Stimulated activated CD8-positive, alpha-beta memory T cell treated with anti-CD3 and anti-CD28 coated beads, Interleukin-15, amount 100 ng/mL, for 1 hour (primary cell): ENCODE results near the gene TRAF3IP3.
A peak's percentile ranks its signal among the peaks of the same experiment; 100 is the strongest.

Experiments used
- DNase-seq: peaks from one replicate; pipeline ENCODE4 v3.0.0-alpha.2; 2020; ENCODE audit warnings: low read depth

TRAF3IP3 gene

DNA sequence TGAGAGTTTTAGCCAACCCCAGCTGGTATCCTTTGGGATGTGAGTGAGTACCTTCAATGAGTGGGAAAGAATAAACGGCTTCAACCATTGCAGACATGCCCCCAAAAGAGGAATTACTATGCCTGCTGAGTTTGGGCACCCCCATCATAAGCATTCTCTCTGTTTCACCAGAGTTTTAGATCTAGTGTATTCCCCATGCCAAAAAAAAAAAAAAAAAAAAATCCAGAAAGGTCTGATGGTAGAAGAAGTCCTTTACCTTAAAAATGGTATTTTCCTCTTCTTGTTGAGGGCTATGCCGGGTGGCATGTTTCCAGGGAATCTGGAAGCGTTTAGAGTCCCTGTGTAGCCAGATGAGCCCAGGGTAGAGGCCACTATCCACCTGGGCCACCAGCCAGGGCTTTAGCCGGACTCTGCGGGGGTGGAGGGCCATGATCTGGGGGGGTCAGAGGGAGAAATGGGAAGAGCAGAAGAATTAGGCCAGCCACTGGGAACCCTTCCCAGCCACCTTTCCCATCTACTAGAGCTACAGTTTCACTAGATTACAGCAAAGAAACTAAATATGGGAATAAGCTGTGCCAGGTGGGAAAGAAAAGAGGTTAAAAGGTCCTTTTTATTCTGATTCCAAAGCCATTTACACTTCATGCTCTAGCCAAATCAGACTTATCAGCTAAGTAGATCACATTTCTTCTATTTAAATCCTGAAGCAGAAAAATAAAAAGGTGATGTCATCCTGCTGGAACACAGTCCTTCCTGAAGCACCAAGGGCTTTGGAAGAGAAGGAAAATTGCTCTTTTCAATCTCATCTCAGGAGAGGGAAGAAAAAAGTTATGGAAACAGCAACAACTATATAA, 45.4 kb downstream of the TRAF3IP3 start:
- DNase-seq: no peak

DNA sequence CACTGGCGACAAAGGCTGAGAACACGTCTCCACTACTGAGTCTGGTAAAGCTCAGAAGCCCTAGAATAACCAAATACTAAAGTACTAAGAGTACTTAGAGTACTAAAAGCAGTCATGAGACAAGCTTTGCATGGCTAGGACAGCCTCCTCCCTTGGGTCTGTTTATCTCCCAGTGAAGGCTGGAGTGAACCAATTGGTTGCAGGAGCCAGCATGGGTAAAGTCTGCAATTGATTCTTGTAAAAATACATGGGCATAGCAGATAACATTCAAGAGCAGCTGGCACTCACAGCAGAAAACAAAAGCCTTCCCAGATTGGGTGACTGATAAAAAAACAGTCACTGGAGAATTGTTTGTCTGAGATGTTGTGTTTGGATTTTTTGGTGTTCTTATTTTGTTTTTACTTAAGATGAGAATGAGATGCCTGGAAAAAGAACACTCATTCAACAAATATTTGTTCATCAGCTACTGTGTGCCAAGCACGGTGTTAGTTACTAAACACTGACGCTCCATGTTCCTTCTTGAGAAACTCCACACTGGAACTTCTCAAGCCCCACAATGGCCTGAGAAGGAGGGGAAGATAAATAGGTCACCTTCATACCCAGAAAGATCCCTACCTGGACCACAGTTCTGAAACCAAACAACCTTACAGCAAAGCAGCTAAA, 46.4 kb downstream of the TRAF3IP3 start:
- DNase-seq: no peak

DNA sequence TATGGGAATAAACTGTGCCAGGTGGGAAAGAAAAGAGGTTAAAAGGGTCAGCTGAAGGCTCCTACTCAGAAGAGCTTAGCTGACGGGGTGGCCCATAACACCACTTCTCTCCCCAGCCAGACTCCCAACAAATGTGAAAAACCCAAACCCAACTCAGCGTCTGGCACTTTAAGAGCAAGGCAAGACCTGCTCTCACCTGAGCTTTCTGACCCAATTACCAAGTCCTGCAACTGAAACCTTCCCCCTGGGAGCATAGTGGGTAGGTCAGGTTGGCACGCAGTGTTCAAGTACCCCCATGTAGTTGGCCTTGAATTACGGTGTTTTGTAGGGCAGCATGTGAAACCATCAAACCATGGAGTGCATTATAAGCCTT, 46.9 kb downstream of the TRAF3IP3 start:
- DNase-seq: no peak

DNA sequence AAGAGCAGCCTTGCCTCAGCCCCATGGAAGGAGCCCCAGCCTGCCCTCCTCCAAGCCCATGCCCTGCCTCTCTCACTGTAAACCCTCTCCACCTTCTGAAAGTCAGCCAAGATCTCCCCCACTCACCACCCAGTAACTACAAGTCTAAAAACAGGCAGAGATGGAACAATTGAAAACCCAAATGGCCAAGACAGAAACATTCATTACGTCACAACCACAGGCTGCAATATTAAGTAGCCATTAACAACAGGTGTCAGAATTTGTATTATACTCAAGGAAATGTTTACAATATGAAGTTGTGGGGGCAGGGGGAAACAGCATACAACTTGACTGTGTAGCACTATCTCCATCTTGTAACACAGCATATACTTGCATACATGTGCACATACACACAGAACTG, 47.7 kb downstream of the TRAF3IP3 start:
- no peak for DNase-seq

DNA sequence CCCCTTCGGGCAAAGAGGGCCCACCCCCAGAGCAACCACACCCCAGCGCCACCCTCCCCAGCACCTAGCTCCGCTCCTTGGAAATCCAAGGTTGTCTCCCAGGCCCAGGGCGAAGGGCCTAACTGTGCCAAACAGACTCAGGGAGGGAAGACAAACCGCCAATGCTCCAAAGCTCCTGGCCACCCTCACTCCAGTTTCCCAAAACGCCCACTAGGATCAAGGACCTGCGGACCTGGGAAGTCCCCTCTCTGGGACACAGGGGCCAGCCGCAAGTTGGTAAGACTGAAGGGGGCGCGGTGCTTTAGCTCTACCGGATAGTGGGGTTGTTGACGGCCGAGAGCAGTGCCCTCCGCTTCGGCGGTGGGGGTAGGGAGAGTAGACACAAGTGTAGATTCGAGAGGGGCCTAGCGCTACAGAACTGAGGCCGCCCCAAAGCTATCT, 49.5 kb downstream of the TRAF3IP3 start:
- DNase-seq: no peak

DNA sequence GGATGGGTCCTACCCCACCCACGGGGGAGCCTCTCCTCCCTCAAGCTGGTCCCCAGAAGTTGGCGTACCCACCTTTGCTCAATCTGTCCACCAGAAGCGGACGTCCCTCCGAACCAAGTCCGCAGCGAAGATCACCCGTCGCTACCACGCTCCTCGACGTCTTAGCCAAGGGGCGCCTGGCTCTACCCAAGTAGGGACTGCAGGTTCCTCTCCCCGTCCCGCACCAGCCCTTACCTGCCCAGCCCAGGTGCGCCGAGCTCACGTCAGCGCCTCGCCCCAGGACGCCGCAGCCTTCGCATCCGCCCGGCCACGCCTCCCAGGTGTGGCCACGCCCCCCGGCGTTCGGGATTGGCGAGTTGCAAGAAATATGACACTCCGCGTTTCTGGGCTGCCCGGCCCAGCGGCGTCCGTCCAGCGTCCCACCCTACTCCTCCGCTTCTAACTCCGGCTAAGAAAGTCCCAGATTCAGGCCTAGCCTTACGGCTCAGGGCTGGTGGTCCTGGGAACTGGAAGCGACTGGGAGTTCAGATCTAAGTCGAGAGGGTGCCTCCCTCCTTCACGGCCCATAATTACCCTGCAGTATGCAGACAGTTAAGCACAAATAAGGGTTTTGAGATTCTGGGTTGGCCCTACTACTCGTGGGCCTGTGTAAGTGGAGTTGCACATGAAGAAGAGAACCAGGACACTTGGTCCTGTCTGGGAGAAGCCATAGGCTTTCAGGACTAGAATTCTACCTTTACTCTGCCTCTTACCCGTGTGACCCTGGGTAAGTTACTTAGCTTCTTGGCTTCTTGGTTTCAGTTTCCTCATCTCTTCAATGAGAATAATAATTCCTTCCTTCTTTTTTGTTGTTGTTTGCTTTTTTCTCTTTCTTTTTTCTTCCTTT, 50.3 kb downstream of the TRAF3IP3 start, which contains the start of gene IRF6:
TSS of gene IRF6 (minus strand) at position 268 of the 886 bp plus-strand sequence. CDS start 4,729 bp downstream, outside the sequence.
- peak; percentile 48 for DNase-seq

DNA sequence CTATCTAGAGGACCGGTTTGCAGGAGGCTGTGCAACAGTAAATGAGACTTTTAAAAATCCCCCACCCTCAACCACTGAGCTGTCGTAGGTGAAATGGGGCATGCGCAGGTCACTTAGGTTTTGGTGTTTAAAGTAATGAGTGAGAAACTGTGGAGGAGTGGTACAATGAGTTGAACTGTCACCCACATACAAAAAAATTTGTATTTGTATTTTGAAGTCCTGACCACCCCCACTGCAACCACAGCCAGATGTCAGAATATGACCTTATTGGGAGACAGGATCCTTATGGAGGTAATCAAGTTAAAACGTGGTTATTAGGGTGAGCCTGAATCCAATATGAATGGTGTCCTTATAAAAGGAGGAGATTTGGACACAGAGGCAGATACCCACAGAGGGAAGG, 51.7 kb downstream of the TRAF3IP3 start:
- no peak for DNase-seq

DNA sequence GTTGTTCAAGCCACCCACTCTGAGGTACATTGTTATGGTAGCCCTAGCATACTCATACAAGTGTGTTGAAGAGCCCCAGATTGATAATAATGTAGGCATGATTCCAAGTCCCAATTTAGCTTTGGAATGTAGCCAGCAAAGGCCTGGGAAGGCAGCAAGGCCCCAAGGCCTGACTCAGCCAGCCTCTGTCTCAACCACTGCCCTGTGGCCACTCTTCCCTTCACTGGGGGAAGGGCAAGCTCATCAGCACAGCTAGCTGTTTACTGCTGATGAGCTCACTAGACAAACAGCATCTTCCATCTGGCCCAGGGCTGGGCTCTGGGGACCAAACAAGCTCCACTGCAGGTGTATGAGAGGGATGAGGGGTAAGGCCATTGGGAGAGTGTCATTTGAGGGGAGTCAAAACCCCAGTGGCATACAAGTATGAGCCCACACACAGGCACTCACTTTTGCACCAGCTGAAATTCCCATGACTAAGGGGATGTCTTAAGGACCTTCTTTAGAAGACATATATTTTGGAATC, 52.3 kb downstream of the TRAF3IP3 start:
- no peak for DNase-seq

DNA sequence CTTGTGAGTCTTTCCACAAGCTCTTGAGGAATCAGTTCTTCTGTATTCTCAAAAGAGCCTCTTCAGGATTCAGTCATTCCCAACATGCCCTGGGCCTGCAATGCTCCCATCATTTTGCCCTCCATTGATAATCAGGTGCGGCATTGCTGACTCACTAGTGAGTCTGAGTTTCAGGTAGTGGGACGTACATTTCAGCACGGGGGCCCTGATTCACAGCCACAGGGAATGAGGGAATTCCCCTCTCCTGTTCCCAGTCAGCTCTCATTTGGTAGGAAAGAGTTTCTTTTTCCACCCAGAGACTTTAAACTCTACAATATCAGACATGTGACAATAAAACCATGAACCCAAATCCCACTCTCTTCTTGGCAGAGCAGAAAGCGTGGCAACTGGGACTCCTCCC, 53.8 kb downstream of the TRAF3IP3 start:
- DNase-seq: no peak

DNA sequence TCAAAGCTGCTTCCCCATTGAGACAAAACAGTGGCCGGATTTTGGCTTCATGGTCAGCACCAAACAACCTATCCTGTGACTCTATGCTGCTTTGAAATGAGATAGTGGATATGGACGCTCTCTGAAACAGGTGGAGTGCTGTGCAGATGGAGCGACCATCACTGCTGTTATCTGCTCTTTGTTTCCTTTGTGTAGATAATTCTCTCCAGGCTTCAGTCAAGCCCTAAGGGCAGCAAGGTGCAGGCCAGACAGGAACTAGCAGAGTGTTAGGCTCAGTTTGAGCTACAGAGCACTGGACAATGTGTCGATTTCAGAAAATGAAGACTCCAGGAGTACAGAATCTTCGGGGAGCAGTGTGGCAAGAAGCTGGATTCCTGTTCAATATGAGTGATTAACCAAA, 54.9 kb downstream of the TRAF3IP3 start:
- DNase-seq: no peak

DNA sequence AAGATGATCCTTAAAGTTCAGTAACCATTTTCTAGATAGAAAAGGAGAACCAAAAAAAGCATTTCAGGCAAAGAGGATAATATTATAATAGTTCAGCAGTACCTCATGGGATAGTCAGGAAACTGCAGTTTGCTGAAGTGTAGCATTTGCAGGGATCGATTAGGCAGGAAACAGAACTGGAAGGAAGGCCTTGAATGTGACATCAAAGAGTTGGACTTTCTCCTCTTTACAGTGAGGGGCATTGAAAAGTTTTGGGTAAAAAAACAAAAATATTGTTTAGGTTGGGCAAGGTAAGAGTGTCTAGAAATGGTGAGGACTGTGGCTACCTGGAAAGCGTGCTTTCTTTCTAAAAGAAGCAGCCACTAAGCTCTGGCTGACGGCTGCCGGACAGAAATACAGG, 58.0 kb downstream of the TRAF3IP3 start:
- DNase-seq: no peak

DNA sequence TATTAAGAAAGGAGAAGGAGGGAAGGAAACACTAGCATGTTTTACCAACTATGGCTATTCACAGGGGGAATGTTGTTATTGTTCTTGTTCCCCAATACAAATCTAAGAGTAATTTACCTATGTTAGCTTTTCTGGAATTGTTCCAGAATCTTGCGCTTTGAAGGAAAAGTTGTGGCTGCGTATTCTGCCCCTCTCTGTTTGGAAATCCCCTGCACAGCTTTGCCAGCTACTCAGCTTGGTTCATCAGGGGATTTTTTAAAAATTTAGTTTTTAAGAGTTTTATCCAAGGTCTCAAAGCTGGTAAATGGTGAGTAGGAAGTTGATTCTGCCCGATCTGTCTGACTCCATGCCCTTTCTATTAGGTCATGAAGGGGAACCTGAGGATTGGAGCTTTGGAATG, 59.6 kb downstream of the TRAF3IP3 start:
- no peak for DNase-seq

DNA sequence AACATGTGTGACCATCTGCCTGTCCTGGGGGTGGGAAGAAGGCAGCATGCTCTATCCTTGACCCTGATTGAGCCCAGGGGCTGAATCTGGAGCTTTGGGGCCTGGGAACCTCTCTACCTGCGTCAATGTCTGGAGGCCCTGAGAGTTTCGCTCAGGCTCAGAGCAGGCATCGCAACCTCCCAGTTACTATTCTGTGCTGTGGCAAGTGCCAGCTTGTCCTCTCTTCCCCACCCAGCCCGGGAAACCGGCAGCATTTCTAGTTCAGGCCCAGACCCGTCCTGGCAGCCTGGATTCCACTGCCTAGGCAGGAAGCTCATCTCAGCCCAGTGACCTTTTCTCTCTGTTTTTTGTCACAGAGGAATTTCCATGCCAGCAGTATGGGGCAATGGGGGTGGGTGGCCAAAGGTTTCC, 60.1 kb downstream of the TRAF3IP3 start:
- no peak for DNase-seq

DNA sequence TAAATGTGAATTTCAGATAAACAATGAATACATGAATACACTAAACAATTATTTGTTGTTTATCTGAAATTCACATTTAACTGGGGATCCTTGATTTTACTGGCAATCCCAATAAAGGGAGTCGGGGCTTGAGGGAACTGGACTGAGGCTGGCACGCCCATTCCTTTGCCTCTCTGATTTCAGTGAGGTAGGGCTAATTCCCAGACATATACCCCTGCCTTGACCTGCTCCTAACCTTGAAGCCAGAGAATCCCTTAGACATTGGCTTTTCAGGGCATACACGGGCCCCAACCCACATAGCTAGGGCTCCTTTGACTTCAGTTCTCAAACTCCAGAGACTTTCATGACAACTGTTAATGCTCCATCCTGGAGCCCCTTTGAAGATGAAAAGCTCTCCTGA, 61.1 kb downstream of the TRAF3IP3 start:
- DNase-seq: no peak

DNA sequence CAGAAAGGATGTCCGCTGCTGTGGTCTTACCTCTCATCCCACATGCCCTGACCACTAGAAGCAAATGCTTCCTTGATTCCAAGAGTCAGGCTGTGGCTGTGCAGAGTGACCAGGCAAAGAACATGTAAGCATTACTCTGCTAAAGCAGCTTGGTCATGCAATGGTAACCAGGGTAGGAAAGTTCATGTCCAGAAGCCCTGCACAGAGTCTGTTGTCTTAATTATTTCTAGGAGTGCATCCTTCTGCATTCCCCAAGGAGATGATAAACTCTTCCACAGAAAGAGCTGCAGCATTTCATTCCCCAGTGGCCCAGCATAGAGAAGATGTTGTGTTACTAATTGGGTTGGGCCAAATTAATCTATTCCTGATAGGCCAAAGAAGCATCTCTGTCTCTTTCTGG, 61.8 kb downstream of the TRAF3IP3 start:
- no peak for DNase-seq

DNA sequence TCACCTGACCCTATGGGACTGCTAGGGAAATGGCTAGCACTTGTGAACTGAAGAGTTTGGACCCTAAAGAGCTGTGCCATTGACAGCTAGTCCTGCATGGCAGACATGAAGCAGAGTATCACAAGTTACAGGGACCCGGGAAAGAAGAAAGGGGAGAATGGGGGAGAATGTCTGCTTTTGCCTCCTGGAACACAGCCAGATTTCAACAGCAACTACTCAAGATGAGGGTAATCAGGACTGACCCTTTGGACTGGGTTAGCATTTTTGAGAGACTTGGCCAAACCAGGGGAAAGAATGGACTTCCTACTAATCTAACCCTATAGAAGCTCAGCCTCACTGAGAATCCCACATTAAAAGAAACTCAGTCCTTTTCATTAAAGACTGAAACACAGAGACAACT, 63.2 kb downstream of the TRAF3IP3 start:
- DNase-seq: no peak

DNA sequence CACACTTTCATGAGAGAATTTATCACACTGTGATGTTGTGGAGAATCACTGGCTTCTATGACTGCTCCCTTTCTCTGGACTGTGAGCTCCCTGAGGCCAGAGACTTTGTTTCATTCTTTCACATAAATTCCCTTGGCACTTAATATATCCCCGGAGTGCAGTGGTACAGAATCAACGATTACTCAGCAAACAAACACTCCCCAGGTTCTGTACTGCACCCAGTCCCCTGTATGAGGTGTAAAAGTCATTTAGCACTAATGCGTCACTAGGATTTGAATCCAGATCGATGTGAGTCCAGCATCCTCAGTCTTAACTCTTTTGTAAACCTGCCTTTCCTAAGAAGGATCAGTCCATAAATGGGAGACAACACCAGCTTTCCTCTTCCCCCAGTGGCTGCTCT, 65.1 kb downstream of the TRAF3IP3 start:
- DNase-seq: no peak

DNA sequence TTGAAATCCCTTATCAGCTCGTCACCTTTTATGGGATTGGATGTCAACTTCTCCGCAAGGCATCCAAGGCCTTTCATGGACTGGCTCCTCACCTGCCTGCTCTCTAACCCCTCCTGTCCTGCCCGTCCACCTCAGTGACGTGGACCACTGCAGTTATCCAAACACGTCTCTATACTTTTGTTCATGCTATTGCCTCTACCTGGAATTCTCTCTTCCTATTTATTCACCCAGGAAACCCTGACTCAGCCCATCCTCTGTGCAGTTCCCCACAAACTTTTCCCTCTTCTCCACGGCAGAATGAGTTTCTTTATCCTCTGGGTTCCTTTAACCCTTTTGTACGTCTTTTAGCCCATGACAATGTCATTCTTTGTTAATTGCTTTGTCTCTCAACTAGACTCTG, 66.9 kb downstream of the TRAF3IP3 start:
- DNase-seq: no peak

DNA sequence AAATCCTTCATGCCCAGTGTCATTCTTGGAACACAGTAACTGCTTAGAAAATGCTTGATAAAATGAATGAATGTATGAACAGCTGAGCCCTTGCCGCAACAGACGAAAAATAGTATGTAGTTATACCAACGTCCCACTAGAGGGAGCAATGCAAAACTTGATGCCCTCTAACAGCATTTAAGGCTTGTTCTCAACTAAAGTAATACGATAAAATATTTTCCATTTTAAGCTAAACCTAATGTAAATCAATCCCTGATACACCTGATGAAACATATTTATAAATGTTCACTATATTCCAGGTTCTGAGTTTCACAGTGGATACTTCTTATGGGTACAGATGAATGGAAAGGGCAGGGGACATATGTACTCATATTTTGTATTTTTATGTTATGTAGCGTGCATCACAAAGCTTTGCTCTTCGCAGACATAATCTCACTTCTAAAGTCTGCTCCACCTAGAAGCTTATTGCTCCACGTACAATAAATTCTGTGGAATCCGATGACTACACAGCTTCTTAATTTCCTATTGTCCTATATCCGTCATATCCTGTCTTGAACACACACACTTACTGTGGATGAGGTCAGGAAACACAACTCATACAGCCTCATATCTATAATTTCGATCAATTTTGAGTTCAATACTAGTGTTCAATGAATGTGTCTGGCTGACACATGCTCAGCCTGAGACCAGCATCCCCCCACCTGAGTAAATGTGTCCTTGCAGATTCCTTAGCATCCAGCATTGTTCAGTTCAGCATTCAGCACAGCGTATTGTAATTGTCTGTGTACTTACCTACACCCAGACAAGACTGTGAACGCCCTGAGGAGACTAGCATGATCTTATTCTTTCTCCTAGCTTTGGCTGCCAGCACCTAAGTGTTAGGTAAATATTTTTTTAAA, 67.5 kb downstream of the TRAF3IP3 start:
- DNase-seq: no peak

DNA sequence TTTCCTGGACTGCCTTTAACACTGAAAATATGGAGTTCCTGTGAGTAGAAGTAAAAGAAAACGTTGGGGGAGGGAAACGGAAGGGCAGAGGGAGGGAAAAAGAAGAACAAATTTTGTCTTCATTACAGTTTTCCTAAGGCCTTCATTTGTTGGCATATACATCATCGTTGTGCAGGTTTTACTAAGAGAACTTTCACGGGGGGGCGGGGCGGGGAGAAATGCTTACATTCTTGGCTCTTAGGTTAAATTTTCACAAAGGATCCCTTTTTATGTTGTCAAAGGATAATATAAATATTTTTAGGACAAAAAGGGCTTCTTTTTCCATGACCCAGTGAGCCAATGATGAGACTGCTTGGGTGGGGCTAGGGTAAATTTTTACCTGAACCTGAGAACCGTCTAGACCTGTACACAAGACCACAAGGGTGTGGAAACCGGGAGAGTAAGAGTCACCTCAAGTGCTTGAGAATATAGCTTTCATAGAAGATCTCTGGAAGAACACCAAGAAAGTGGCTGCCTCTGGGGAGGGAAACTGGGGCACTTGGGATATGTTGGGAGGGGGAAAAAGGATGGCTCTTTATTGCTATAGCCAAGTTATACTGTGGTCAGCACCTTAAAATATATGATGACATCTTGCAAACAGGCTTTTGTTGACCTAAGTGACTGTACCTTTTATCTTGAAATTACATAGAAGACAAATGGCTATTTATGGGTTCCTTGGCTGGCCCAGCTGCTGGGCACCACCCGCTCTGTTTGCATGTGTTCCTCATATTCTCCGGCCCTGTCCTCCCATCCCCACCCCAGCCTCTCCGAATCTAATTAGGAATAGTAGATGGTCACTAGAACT, 70.0 kb downstream of the TRAF3IP3 start:
- no peak for DNase-seq
